NCI-H1694 (cell line): ENCODE data around the gene NDRG4.

Source experiments
- DNase-seq: peaks from one replicate; lab custom pipeline; 2025; lab: John Stamatoyannopoulos, UW

NDRG4 gene

GRCh38 chr16:58509256-58510096 is 9.5 kb downstream of the NDRG4 start:
- DNase-seq = no peak

GRCh38 chr16:58510097-58510775 is 10.3 kb downstream of the NDRG4 start:
- DNase-seq = no peak

GRCh38 chr16:58510776-58511628 is 11.1 kb downstream of the NDRG4 start:
- DNase-seq = no peak

- DNase-seq = peak; percentile 33
Measured at GRCh38 chr16:58511933-58512815, 12.2 kb downstream of the NDRG4 start.

GRCh38 chr16:58513874-58514273 is 13.9 kb downstream of the NDRG4 start:
- no peak for DNase-seq

- peak; percentile 26 for DNase-seq
Measured at GRCh38 chr16:58515125-58515870, 15.4 kb downstream of the NDRG4 start, which contains the start of gene SETD6. TSS of gene SETD6 (plus strand) at chr16:58515517. CDS start at chr16:58515538, 21 bp downstream.

GRCh38 chr16:58515871-58516767 is 16.2 kb downstream of the NDRG4 start:
- DNase-seq = no peak

GRCh38 chr16:58516768-58517107 is 16.8 kb downstream of the NDRG4 start:
- no peak for DNase-seq

- no peak for DNase-seq
Measured at GRCh38 chr16:58518083-58518979, 18.4 kb downstream of the NDRG4 start.

- no peak for DNase-seq
Measured at GRCh38 chr16:58518980-58519368, 19.0 kb downstream of the NDRG4 start.

GRCh38 chr16:58519707-58520106 is 19.8 kb downstream of the NDRG4 start:
- no peak for DNase-seq

GRCh38 chr16:58530179-58530578 is 30.2 kb downstream of the NDRG4 start:
- no peak for DNase-seq

- no peak for DNase-seq
Measured at GRCh38 chr16:58532414-58532813, 32.5 kb downstream of the NDRG4 start.

GRCh38 chr16:58533751-58534470 is 34.0 kb downstream of the NDRG4 start:
- DNase-seq = no peak

GRCh38 chr16:58535100-58535499 is 35.2 kb downstream of the NDRG4 start:
- no peak for DNase-seq

GRCh38 chr16:58536278-58536677 is 36.3 kb downstream of the NDRG4 start:
- no peak for DNase-seq

- DNase-seq = no peak
Measured at GRCh38 chr16:58537124-58537906, 37.4 kb downstream of the NDRG4 start.
